HCT116 (cell line): ENCODE measurements around the gene ADAMTS1. TPM values are rescaled to one million over a fixed set of nuclear protein-coding genes. Genes with fewer than 3 reads are reported as not detected.

Source experiments
- ATAC-seq: fragments of 200-7000 bp; cut with Tn5 transposase; 2 replicates; pipeline ENCODE4 v1.9.1; 2020; ENCODE audit warnings: mild to moderate bottlenecking, moderate library complexity
- BruUV-seq: library from RNA; stranded (reverse); fragments of 400-500 nt; replicated peaks from 2 replicates; lab custom pipeline; 2021; lab: Mats Ljungman, UMichigan
- CTCF ChIA-PET: fragments of 300-600 bp; sonication (Branson Sonifier 250); formaldehyde crosslinking; loops from one replicate; lab custom pipeline; 2021; ENCODE audit warnings: antibody characterized with exemption; lab: Charles Lee
- POLR2A ChIA-PET: fragments of 300-600, 350-600 bp; sonication (Branson Sonifier 250); formaldehyde crosslinking; loops from one replicate; lab custom pipeline; 2021; ENCODE audit warnings: antibody characterized with exemption; lab: Charles Lee
- RAD21 ChIA-PET, 2 experiments: fragments of 300-600 bp; sonication (Branson Sonifier 250); formaldehyde crosslinking; loops; one replicate each; lab custom pipeline; 2023; ENCODE audit warnings: low total read pairs in 2 of 2; ENCODE audit not compliant: uncharacterized antibody in 2 of 2, unreplicated experiment in 2 of 2, low non-redundant PET in 1 of 2; lab: Charles Lee
- DNase-seq: peaks from one replicate; pipeline ENCODE4 v3.0.0-alpha.2; 2010; ENCODE audit warnings: low read depth, low spot score
- H2AFZ ChIP-seq: fragments of 200-600 bp; shearing (Covaris generic), sonication (generic); 2 replicates; pipeline ENCODE4 v1.6.1; 2017; ENCODE audit warnings: low read depth, mixed run types, mixed read lengths, antibody characterized with exemption, low read length; ENCODE audit not compliant: poor library complexity, severe bottlenecking
- H3K27ac ChIP-seq: 2 replicates; pipeline ENCODE4 v1.5.1; 2012; ENCODE audit warnings: low read depth, low read length
- H3K27me3 ChIP-seq: fragments of 200-600 bp; sonication (generic); 2 replicates; pipeline ENCODE4 v1.6.1; 2016; ENCODE audit warnings: mixed run types, low read length, mixed read lengths; ENCODE audit not compliant: insufficient read depth
- H3K36me3 ChIP-seq, 2 experiments: fragments of 200-500 bp in 1 of 2; fragments of 200-600 bp in 1 of 2; sonication (Bioruptor generic) in 1 of 2; sonication (generic) in 1 of 2; 2 replicates each; pipeline versions ENCODE4 v1.5.1 to v1.6.1; 2014 to 2016; ENCODE audit warnings: low read length in 2 of 2, inconsistent platforms in 1 of 2, mixed read lengths in 1 of 2, mixed run types in 1 of 2; ENCODE audit not compliant: insufficient read depth in 2 of 2, control insufficient read depth in 1 of 2
- H3K4me1 ChIP-seq, 2 experiments: fragments of 200-600 bp in 1 of 2; sonication (generic) in 1 of 2; 2 replicates each; pipeline versions ENCODE4 v1.5.1 to v1.6.1; 2012 to 2017; ENCODE audit warnings: low read length in 2 of 2, inconsistent platforms in 1 of 2, mild to moderate bottlenecking in 1 of 2, mixed read lengths in 1 of 2, mixed run types in 1 of 2, moderate library complexity in 1 of 2; ENCODE audit not compliant: insufficient read depth in 2 of 2, control insufficient read depth in 1 of 2
- H3K4me2 ChIP-seq: fragments of 200-600 bp; sonication (generic); 2 replicates; pipeline ENCODE4 v1.6.1; 2017; ENCODE audit warnings: mixed run types, low read length, mixed read lengths
- H3K4me3 ChIP-seq, 2 experiments: fragments of 200-600 bp in 1 of 2; sonication (generic) in 1 of 2; replicated peaks in 1 of 2; 2 replicates each; pipeline ENCODE4 v1.5.1; 2011 to 2016; ENCODE audit warnings: low read length in 2 of 2, control low read depth in 1 of 2, low read depth in 1 of 2, mild to moderate bottlenecking in 1 of 2, mixed read lengths in 1 of 2, mixed run types in 1 of 2
- H3K79me2 ChIP-seq: fragments of 200-600 bp; sonication (generic); 2 replicates; pipeline ENCODE4 v1.6.1; 2017; ENCODE audit warnings: mild to moderate bottlenecking, mixed run types, low read length, moderate library complexity, mixed read lengths; ENCODE audit not compliant: insufficient read depth
- H3K9ac ChIP-seq: fragments of 200-600 bp; sonication (generic); 2 replicates; pipeline ENCODE4 v1.6.1; 2016; ENCODE audit warnings: low read length, mixed read lengths
- H3K9me2 ChIP-seq: fragments of 200-600 bp; sonication (generic), shearing (Covaris generic); 2 replicates; pipeline ENCODE4 v1.6.1; 2017; ENCODE audit warnings: mixed run types, mild to moderate bottlenecking, moderate library complexity; ENCODE audit not compliant: insufficient read depth
- H3K9me3 ChIP-seq, 2 experiments: fragments of 200-500 bp in 1 of 2; fragments of 200-600 bp in 1 of 2; sonication (Bioruptor generic) in 1 of 2; sonication (generic) in 1 of 2; 2 replicates each; pipeline ENCODE4 v1.6.1; 2014 to 2017; ENCODE audit warnings: low read length in 2 of 2, mixed read lengths in 2 of 2, inconsistent platforms in 1 of 2, low read depth in 1 of 2, mild to moderate bottlenecking in 1 of 2, mixed run types in 1 of 2, moderate library complexity in 1 of 2; ENCODE audit not compliant: control insufficient read depth in 1 of 2, insufficient read depth in 1 of 2
- H4K20me1 ChIP-seq: fragments of 200-600 bp; sonication (generic), shearing (Covaris generic); 2 replicates; pipeline ENCODE4 v1.6.1; 2017; ENCODE audit warnings: mixed run types, mild to moderate bottlenecking, moderate library complexity; ENCODE audit not compliant: insufficient read depth
- CBX3 ChIP-seq: IDR thresholded peaks from 2 replicates; pipeline ENCODE4 v1.6.1; 2012; ENCODE audit warnings: low read depth
- CEBPB ChIP-seq: IDR thresholded peaks from 2 replicates; pipeline ENCODE4 v1.6.1; 2012; ENCODE audit warnings: low read depth
- EGR1 ChIP-seq: IDR thresholded peaks from 2 replicates; pipeline ENCODE4 v1.6.1; 2012; ENCODE audit warnings: low read depth
- EZH2 ChIP-seq: fragments of 200-600 bp; sonication (generic); IDR thresholded peaks from 2 replicates; pipeline ENCODE4 v1.6.1; 2017; ENCODE audit warnings: antibody characterized with exemption, mixed run types
- EZH2phosphoT487 ChIP-seq: fragments of 200-600 bp; IDR thresholded peaks from 2 replicates; pipeline ENCODE4 v1.6.1; 2018; ENCODE audit warnings: antibody characterized with exemption, borderline replicate concordance
- JUND ChIP-seq: IDR thresholded peaks from 2 replicates; pipeline ENCODE4 v1.6.1; 2012
- POLR2AphosphoS5 ChIP-seq: IDR thresholded peaks from 2 replicates; pipeline ENCODE4 v1.6.1; 2011; ENCODE audit warnings: mild to moderate bottlenecking, low read depth, low read length, moderate library complexity
- SIN3A ChIP-seq: IDR thresholded peaks from 2 replicates; pipeline ENCODE4 v1.6.1; 2012; ENCODE audit warnings: low read depth
- SP1 ChIP-seq: IDR thresholded peaks from 2 replicates; pipeline ENCODE4 v1.6.1; 2012; ENCODE audit warnings: low read depth
- TCF7L2 ChIP-seq: IDR thresholded peaks from 2 replicates; pipeline ENCODE4 v1.7.0; 2011; ENCODE audit warnings: borderline replicate concordance, inconsistent platforms; ENCODE audit not compliant: insufficient read depth, insufficient read length; ENCODE audit errors: extremely low read depth
- YY1 ChIP-seq: IDR thresholded peaks from 2 replicates; pipeline ENCODE4 v1.6.1; 2011; ENCODE audit warnings: low read length, low read depth, moderate library complexity, mild to moderate bottlenecking; ENCODE audit not compliant: insufficient replicate concordance; ENCODE audit errors: extremely low read depth
- ZNF274 ChIP-seq: fragments of 200-500 bp; sonication (Bioruptor generic); IDR thresholded peaks from 2 replicates; pipeline ENCODE4 v1.6.1; 2014; ENCODE audit warnings: mild to moderate bottlenecking, low read depth, low read length, inconsistent platforms
- intact Hi-C: fragments of 100-400 bp; cut with micrococcal nuclease; formaldehyde crosslinking; loops from 2 replicates; pipeline ENCODE4 v1.10.0; 2022
- total RNA-seq: library from RNA; stranded (reverse); gene quantifications from one replicate; pipeline ENCODE4 v1.2.1, GENCODE V29; 2021; ENCODE audit not compliant: unreplicated experiment

The ADAMTS1 gene
- total RNA-seq, 1 experiment from 2014 or later: 0.98 TPM

- Histone ChIP-seq H3K4me2 (no peak overlapping the region), H4K20me1 (no peaks in the 10 kb centered on the region), H3K79me2 (no peaks in the 10 kb centered on the region), H3K9ac (no peak overlapping the region), H3K4me1 (no peaks in the 10 kb centered on the region), H3K27me3 (no peaks in the 10 kb centered on the region), H3K9me2 (no peaks in the 10 kb centered on the region), H3K9me3 (peaks cover 0 to 19% of the 10 kb centered on the region in 2 experiments; a peak in 2 of 4 replicates), H3K36me3 (no peaks in the 10 kb centered on the region), H3K27ac (no peak overlapping the region), H2AFZ (no peak overlapping the region), H3K4me3 (no peak overlapping the region)
- POLR2A ChIA-PET: no interaction called here
- no TSS peak for BruUV-seq
- intact Hi-C loops: no loop called here
- TF ChIP-seq CBX3 (no peak), POLR2AphosphoS5 (no peak), TCF7L2 (no peak), YY1 (no peak), EZH2 (no peak), EGR1 (no peak), SP1 (no peak), JUND (no peak), SIN3A (no peak), CEBPB (no peak)
- CTCF ChIA-PET: no interaction called here
- RAD21 ChIA-PET: no interaction called here
- DNase-seq (no peak), ATAC-seq (no peak)
Measured at GRCh38 chr21:26794597-26795411, 50.4 kb downstream of the ADAMTS1 start.

GRCh38 chr21:26790296-26790695 is 54.9 kb downstream of the ADAMTS1 start:
- Histone ChIP-seq H3K9ac (no peak overlapping the region), H4K20me1 (no peaks in the 10 kb centered on the region), H3K27me3 (no peaks in the 10 kb centered on the region), H3K4me3 (no peak overlapping the region), H2AFZ (no peak overlapping the region), H3K9me2 (no peaks in the 10 kb centered on the region), H3K4me1 (no peaks in the 10 kb centered on the region), H3K36me3 (no peaks in the 10 kb centered on the region), H3K79me2 (no peaks in the 10 kb centered on the region), H3K9me3 (peaks cover 0 to 17% of the 10 kb centered on the region in 2 experiments; a peak in 3 of 4 replicates), H3K27ac (no peak overlapping the region), H3K4me2 (no peak overlapping the region)
- ChIA-PET POLR2A (no interaction called here), CTCF (no interaction called here), RAD21 (no interaction called here)
- ATAC-seq (no peak), DNase-seq (no peak)
- no peak for TF ChIP-seq SP1
- TF ChIP-seq SIN3A: no peak
- no peak for TF ChIP-seq EZH2phosphoT487
- no peak for TF ChIP-seq ZNF274
- intact Hi-C loops: no loop called here
- no TSS peak for BruUV-seq
